Measurements from ENCODE around the gene LITAF. TPM values are rescaled to one million over a fixed set of nuclear protein-coding genes. Genes with fewer than 3 reads are reported as not detected.

LITAF gene
- total RNA-seq, 1 experiment from 2014 or later: 2.6 TPM

DNA sequence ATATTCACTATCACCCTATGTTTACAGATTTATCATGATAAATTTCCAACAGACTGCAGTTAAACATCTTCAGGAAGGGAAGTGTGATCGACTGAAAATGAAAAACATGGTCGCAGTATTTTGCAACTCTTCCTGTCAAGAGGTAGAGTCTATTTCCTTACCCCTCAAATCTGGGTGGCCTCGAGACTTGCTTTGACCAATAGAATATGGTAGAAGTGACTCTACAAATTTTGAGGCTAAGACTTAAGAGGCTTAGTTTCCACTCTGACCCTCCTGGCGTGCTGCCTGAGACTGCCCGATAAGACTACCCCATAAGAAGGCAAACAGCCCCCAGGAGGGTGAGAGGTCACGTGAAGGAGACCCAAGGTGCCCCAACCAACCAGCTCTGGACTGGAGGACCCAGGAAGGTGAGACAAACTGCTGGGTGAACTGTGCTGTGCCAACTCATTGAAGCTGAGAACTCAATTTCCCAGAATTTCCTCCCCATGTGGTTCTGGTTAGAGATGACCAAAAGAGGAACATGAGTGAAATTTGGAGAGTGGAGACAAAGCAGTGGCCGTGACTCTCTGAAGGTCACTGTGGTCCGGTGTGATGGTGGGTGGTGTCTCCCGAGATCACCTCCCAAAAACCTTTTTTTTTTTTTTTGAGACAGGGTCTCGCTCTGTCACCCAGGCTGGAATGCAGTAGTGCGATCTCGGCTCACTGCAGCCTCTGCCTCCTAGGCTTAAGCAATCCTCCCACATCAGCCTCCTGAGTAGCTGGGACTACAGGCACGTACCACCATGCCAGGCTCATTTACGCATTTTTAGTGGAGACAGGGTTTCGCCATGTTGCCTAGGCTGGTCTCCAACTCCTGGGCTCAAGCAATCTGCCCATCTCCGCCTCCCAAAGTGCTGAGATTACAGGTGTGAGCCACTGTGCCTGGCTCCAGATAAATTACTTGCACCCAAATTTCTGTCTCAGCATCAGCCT, 38.2 kb upstream of the LITAF start:
- Histone ChIP-seq H4K20me1 (ENCODE audit: insufficient read depth, low read depth, low read length) (no peaks in the 10 kb centered on the region), H3K9me2 (replicated peaks; ENCODE audit: insufficient read depth, low read length) (no peaks in the 10 kb centered on the region), H3K9ac (ENCODE audit: low read length) (no peak overlapping the region), H3K79me2 (ENCODE audit: low read length) (no peaks in the 10 kb centered on the region), H2AFZ (ENCODE audit: low read length) (no peak overlapping the region), H3K4me2 (ENCODE audit: low read depth, low read length, poor library complexity, severe bottlenecking) (no peak overlapping the region), H3K27ac (ENCODE audit: low read length) (no peak overlapping the region), H3K36me3 (ENCODE audit: insufficient read depth, low read length) (no peaks in the 10 kb centered on the region), H3K4me3 (ENCODE audit: low read length) (no peak overlapping the region), H3K27me3 (ENCODE audit: low read length) (no peaks in the 10 kb centered on the region), H3K4me1 (ENCODE audit: low read length) (peaks cover 9% of the 10 kb centered on the region), H3K9me3 (ENCODE audit: low read length) (no peaks in the 10 kb centered on the region)
- no peak for DNase-seq

DNA sequence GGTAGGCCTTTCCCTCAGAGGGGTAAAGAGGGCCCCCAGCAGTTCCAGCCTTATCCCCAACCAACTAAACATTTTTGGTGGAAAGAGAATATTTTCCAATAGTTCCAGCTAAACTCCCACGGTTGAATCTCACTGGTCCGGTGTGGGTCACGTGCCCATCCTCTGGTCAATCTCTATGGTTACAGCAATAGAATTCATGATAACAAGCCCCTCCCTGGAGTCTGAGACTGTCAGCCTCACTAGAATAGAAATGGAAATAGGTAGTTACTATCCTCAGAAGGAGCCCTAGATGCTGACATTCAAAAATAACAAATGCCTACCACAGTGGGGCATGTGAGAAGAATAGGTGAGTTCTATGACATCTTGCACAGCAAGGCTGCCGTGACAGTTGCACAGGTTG, 37.5 kb upstream of the LITAF start:
- no peak overlapping the region for H3K9ac ChIP-seq (ENCODE audit: low read length)
- no peaks in the 10 kb centered on the region for H3K36me3 ChIP-seq (ENCODE audit: insufficient read depth, low read length)
- DNase-seq: no peak
- H3K27ac ChIP-seq (ENCODE audit: low read length): no peak overlapping the region
- no peaks in the 10 kb centered on the region for H3K9me3 ChIP-seq (ENCODE audit: low read length)
- H3K4me2 ChIP-seq (ENCODE audit: low read depth, low read length, poor library complexity, severe bottlenecking): no peak overlapping the region
- no peaks in the 10 kb centered on the region for H3K79me2 ChIP-seq (ENCODE audit: low read length)
- no peak overlapping the region for H3K4me3 ChIP-seq (ENCODE audit: low read length)
- H3K4me1 ChIP-seq (ENCODE audit: low read length): peaks cover 9% of the 10 kb centered on the region
- H3K27me3 ChIP-seq (ENCODE audit: low read length): no peaks in the 10 kb centered on the region
- no peak overlapping the region for H2AFZ ChIP-seq (ENCODE audit: low read length)
- no peaks in the 10 kb centered on the region for H3K9me2 ChIP-seq (replicated peaks; ENCODE audit: insufficient read depth, low read length)
- no peaks in the 10 kb centered on the region for H4K20me1 ChIP-seq (ENCODE audit: insufficient read depth, low read depth, low read length)

DNA sequence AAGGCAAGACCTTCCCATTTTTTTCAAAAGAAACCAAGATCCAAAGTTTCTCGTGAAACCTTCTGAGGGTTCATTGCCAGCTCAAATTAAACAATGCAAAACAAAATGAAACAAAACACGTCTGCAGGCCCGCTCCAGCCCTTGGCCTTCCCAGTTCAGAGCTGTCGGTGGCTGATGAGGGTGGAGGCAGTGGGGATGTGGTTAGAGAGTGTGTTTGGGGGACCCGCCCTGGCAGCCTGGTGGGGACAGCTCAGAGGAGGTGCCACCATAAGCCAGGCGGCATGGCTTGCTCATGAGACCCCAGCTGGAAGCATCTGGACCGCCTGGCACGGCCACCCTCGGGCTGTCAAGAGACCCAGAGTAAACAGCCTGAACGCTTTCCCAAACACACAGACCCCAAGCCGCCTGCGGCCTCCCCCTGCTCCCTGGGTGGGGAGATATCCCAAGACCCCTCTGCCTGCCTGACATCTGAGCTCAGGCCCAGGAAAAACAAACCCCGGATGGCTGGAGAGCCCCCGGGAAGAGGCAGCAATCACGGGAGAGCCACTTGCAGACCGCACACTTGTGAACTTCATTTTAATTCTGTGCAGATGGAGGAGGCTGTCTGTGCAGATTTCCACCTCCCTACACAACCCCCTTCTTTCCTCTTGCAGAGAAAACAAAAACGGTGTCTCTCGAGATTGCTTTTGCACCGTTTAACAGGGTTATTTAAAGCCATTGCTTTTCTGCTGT, 35.4 kb upstream of the LITAF start:
- H3K27me3 ChIP-seq (ENCODE audit: low read length): no peaks in the 10 kb centered on the region
- H3K4me2 ChIP-seq (ENCODE audit: low read depth, low read length, poor library complexity, severe bottlenecking): peak overlapping the region; percentile 32
- H4K20me1 ChIP-seq (ENCODE audit: insufficient read depth, low read depth, low read length): no peaks in the 10 kb centered on the region
- H3K36me3 ChIP-seq (ENCODE audit: insufficient read depth, low read length): no peaks in the 10 kb centered on the region
- DNase-seq: peak; percentile 45
- peak overlapping the region; percentile 67; the same call in 1 of the 2 replicates for H2AFZ ChIP-seq (ENCODE audit: low read length)
- no peaks in the 10 kb centered on the region for H3K79me2 ChIP-seq (ENCODE audit: low read length)
- H3K9me3 ChIP-seq (ENCODE audit: low read length): no peaks in the 10 kb centered on the region
- H3K9ac ChIP-seq (ENCODE audit: low read length): 0 out of 2 replicates have a peak overlapping the region, but pooled peaks have one; percentile 18
- H3K27ac ChIP-seq (ENCODE audit: low read length): no peak overlapping the region
- peaks cover 9% of the 10 kb centered on the region for H3K4me1 ChIP-seq (ENCODE audit: low read length)
- peak overlapping the region; percentile 2; the same call in 1 of the 2 replicates for H3K4me3 ChIP-seq (ENCODE audit: low read length)
- H3K9me2 ChIP-seq (replicated peaks; ENCODE audit: insufficient read depth, low read length): no peaks in the 10 kb centered on the region

DNA sequence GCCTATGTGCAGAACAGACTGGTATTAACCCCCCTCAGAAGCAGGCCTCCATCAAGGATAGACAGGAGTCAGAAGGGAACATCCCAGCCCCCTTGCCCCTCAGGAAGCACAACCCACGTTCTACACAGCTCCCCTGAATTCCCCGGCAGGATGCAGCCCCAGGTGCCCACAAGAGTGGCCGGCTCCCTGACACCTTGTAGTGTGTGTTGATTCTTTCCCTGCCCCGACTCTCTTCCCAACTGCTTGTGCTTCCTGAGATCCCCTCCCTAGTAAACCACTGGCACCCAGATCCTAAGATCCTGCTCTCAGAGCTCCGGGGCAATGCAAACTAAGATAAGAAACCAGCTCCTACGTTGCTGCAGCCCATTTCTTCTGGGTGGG, 34.8 kb upstream of the LITAF start:
- Histone ChIP-seq H3K4me2 (ENCODE audit: low read depth, low read length, poor library complexity, severe bottlenecking) (no peak overlapping the region), H3K4me1 (ENCODE audit: low read length) (peaks cover 9% of the 10 kb centered on the region), H3K79me2 (ENCODE audit: low read length) (no peaks in the 10 kb centered on the region), H3K9ac (ENCODE audit: low read length) (no peak overlapping the region), H3K27ac (ENCODE audit: low read length) (no peak overlapping the region), H3K9me3 (ENCODE audit: low read length) (no peaks in the 10 kb centered on the region), H3K27me3 (ENCODE audit: low read length) (no peaks in the 10 kb centered on the region), H3K4me3 (ENCODE audit: low read length) (no peak overlapping the region), H3K36me3 (ENCODE audit: insufficient read depth, low read length) (no peaks in the 10 kb centered on the region), H3K9me2 (replicated peaks; ENCODE audit: insufficient read depth, low read length) (no peaks in the 10 kb centered on the region), H2AFZ (ENCODE audit: low read length) (no peak overlapping the region), H4K20me1 (ENCODE audit: insufficient read depth, low read depth, low read length) (no peaks in the 10 kb centered on the region)
- DNase-seq: no peak

DNA sequence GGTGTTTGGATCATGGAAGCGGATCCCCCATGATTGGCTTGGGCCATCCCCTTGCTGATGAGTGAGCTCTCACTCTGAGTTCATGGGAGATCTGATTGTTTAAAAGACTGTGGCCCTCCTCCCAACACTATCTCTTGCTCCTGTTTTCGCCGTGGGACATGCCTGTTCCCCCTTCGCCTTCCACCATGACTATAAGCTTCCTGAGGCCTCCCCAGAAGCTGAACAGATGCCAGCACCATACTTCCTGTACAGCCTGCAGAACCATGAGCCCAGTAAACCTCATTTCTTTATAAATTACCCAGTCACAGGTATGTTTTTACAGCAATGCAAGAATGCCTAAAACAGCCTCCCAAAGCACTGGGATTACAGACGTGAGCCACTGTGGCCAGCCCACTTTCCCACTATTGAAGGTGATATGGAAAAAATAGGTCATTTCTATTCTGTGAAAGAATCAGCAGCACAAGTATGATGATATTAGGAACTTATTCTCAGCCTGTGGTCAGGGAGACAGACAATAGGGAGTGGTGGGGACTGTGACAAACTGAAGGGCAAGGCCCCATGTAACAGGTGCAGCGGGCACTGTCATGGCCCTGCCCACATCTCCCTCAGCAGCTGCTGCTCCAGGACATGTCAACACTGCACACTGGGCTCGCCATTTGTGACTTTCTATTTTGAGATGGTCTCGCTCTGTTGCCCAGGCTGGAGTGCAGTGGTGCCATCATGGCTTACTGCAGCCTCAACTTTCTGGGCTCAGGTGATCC, 33.7 kb upstream of the LITAF start:
- DNase-seq: no peak
- Histone ChIP-seq H3K4me1 (ENCODE audit: low read length) (peaks cover 9% of the 10 kb centered on the region), H3K36me3 (ENCODE audit: insufficient read depth, low read length) (no peaks in the 10 kb centered on the region), H3K27ac (ENCODE audit: low read length) (no peak overlapping the region), H3K27me3 (ENCODE audit: low read length) (no peaks in the 10 kb centered on the region), H2AFZ (ENCODE audit: low read length) (no peak overlapping the region), H3K9me2 (replicated peaks; ENCODE audit: insufficient read depth, low read length) (no peaks in the 10 kb centered on the region), H3K79me2 (ENCODE audit: low read length) (no peaks in the 10 kb centered on the region), H3K9ac (ENCODE audit: low read length) (no peak overlapping the region), H4K20me1 (ENCODE audit: insufficient read depth, low read depth, low read length) (no peaks in the 10 kb centered on the region), H3K9me3 (ENCODE audit: low read length) (no peaks in the 10 kb centered on the region), H3K4me2 (ENCODE audit: low read depth, low read length, poor library complexity, severe bottlenecking) (no peak overlapping the region), H3K4me3 (ENCODE audit: low read length) (no peak overlapping the region)

DNA sequence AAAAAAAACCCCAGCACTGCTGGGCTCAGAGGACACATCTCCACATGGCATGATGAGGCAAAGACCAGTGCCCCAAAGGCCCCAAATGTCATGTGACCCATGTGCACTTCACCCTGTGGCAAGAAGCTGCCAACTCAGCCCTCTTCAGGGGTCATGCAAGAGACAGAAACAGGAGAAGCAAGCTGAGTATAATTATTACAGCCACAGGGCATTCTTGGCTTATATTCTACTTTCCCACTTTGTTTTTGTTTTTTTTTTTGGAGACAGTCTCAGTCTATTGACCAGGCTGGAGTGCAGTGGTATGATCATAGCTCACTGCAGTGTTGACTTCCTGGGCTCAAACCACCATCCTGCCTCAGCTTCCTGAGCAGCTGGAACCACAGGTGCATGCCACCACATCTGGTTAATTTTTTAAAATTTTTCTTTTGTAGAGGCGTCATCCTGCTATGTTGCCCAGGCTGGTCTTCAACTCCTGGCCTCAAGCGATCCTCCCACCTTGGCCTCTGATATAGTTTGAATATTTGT, 32.7 kb upstream of the LITAF start:
- no peaks in the 10 kb centered on the region for H3K9me2 ChIP-seq (replicated peaks; ENCODE audit: insufficient read depth, low read length)
- no peaks in the 10 kb centered on the region for H3K27me3 ChIP-seq (ENCODE audit: low read length)
- H2AFZ ChIP-seq (ENCODE audit: low read length): no peak overlapping the region
- peaks cover 9% of the 10 kb centered on the region for H3K4me1 ChIP-seq (ENCODE audit: low read length)
- H3K79me2 ChIP-seq (ENCODE audit: low read length): no peaks in the 10 kb centered on the region
- H3K4me3 ChIP-seq (ENCODE audit: low read length): no peak overlapping the region
- no peak overlapping the region for H3K27ac ChIP-seq (ENCODE audit: low read length)
- no peak overlapping the region for H3K9ac ChIP-seq (ENCODE audit: low read length)
- no peaks in the 10 kb centered on the region for H4K20me1 ChIP-seq (ENCODE audit: insufficient read depth, low read depth, low read length)
- H3K9me3 ChIP-seq (ENCODE audit: low read length): no peaks in the 10 kb centered on the region
- DNase-seq: no peak
- no peak overlapping the region for H3K4me2 ChIP-seq (ENCODE audit: low read depth, low read length, poor library complexity, severe bottlenecking)
- H3K36me3 ChIP-seq (ENCODE audit: insufficient read depth, low read length): no peaks in the 10 kb centered on the region

DNA sequence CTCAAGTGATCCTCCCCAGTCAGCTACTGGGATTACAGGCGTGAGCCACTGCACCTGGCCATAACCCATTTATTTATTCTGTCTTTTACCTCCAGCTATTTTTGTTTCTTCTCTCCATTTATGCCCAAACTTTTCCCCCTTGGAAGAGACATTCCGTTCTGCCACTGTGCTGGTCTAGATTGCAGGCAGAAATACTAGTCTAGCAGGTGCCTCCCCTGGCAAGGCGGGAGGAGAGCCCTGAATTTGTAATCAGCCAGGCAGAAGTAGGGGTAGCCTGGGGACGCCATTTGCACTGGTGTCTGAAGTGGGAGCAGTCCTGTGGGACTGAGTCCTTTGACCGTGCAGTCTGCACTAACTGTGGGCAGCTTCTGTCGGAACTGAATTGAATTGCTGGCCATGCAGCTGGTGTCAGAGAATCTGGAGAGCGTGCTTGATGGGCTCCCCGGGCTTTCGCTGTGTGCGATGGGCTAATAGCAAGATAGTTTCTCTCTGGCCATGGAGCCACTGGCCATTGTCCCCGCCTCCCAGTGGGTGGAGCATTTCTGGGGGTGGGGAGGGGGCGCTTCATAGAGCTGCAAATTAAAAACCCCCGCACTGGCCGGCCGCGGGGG, 31.5 kb upstream of the LITAF start:
- H2AFZ ChIP-seq (ENCODE audit: low read length): no peak overlapping the region
- H3K27ac ChIP-seq (ENCODE audit: low read length): no peak overlapping the region
- DNase-seq: no peak
- H4K20me1 ChIP-seq (ENCODE audit: insufficient read depth, low read depth, low read length): no peaks in the 10 kb centered on the region
- no peak overlapping the region for H3K9ac ChIP-seq (ENCODE audit: low read length)
- H3K9me3 ChIP-seq (ENCODE audit: low read length): no peaks in the 10 kb centered on the region
- no peak overlapping the region for H3K4me2 ChIP-seq (ENCODE audit: low read depth, low read length, poor library complexity, severe bottlenecking)
- no peaks in the 10 kb centered on the region for H3K27me3 ChIP-seq (ENCODE audit: low read length)
- no peaks in the 10 kb centered on the region for H3K36me3 ChIP-seq (ENCODE audit: insufficient read depth, low read length)
- peaks cover 9% of the 10 kb centered on the region for H3K4me1 ChIP-seq (ENCODE audit: low read length)
- no peak overlapping the region for H3K4me3 ChIP-seq (ENCODE audit: low read length)
- no peaks in the 10 kb centered on the region for H3K9me2 ChIP-seq (replicated peaks; ENCODE audit: insufficient read depth, low read length)
- H3K79me2 ChIP-seq (ENCODE audit: low read length): no peaks in the 10 kb centered on the region
